GM18526 (cell line): ENCODE results near the gene SIPA1.

Source experiments
- POLR2A ChIP-seq: IDR thresholded peaks from 3 replicates; pipeline ENCODE4 v1.6.1; 2011; ENCODE audit not compliant: insufficient read length; ENCODE audit errors: extremely low read depth

Gene SIPA1

DNA sequence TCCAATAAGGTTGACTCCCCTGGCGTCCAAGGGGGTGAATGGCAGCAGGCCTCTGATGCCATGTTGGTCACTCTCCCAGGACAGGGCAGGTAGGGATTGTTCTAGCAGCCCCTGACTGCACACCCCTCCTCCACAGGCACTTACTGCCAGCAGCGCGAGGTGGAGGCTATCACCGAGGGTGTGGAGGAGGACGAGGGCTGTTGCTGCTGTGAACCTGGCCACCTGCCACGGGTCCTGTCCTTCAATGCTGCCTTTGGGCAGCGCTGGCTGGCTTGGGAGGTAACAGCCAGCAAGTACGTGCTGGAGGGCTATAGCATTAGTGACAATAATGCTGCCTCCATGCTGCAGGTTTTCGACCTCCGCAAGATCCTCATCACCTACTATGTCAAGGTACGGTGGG lies 7.7 kb upstream of the SIPA1 start:
- no peak for TF ChIP-seq POLR2A

DNA sequence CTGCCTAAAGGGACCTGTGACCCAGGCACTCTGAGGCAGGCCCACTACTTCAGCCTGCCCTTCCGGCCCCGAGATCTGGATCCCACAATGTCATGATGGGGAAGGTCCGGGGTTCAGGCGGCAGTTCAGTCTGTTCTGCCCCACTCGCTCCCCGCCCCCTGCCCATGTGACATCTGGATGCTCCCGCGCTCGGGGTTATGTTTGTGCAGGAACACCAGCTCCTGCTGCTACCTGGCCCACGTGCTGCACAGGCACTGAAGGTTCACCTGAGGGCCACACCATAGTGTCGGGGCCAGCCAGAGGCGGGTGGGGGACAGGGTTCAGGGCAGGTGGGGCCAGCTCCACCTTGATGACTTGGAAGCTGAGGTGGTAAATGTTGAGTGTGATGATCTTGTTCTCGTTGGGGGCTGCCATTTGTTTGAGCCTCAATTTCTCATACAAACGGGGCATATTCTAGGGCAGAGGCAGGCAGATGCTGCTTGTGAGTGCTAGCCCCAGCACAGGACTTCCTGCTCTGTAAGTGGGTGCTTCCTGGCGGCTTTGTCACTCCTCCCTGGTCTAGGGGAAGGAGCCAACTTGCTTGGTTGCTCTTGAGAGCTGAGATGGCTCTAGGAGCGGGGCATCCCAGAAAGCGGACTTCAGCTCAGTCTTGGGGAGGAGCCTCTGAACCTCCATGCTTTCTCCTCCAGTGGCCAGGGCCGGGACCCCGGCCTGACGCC lies 4.4 kb upstream of the SIPA1 start:
- no peak for TF ChIP-seq POLR2A

DNA sequence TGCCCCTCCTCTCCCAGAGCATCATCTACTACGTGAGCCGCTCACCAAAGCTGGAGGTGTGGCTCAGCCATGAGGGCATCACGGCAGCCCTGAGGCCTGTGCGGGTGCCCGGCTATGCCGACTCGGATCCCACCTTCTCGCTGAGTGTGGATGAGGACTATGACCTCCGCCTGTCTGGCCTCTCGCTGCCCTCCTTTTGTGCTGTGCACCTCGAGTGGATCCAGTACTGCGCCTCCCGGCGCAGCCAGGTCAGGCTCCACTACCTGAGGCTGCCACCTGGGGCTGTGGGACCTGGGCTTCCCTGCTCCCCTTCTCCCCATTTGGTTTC lies 3.8 kb upstream of the SIPA1 start:
- no peak for TF ChIP-seq POLR2A

DNA sequence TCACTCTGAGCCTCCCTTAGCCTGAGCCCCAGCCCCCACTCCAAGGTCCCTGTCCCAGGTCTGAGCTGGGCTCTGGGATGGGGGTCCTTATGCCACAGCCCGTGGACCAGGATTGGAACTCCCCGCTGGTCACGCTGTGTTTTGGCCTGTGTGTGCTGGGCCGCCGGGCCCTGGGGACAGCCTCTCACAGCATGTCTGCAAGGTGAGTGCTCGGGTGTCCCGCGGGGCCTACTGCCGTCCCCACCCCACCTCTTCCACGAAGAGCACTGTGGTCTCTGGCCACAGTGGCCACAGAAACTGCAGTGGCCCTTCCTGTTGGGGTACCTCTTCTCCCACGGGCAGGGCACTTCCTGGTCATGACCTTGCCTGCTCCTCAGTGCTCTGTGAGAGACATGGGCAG lies 3.5 kb upstream of the SIPA1 start:
- no peak for TF ChIP-seq POLR2A

DNA sequence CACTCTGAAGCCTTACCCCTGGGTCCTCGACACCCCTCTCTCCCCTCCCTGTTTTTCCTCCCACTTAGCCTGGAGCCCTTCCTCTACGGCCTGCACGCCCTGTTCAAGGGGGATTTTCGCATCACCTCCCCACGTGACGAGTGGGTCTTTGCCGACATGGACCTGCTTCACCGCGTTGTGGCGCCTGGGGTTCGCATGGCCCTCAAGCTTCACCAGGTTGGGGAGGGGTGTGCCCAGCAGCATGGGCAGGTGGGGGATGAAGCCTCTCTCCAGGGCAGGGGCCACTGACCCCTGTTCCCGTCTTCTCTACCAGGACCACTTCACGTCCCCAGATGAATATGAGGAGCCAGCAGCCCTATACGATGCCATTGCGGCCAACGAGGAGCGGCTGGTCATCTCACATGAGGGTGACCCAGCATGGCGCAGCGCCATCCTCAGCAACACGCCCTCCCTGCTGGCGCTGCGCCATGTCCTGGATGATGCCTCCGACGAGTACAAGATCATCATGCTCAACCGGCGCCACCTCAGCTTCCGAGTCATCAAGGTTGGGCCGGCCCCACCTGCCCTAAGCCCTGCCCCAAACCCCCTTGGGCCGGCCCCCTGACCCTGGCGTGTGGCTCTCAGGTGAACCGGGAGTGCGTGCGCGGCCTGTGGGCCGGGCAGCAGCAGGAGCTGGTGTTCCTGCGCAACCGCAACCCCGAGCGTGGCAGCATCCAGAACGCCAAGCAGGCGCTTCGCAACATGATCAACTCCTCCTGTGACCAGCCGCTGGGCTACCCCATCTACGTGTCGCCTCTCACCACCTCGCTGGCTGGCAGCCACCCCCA lies 2.8 kb upstream of the SIPA1 start:
- no peak for TF ChIP-seq POLR2A

DNA sequence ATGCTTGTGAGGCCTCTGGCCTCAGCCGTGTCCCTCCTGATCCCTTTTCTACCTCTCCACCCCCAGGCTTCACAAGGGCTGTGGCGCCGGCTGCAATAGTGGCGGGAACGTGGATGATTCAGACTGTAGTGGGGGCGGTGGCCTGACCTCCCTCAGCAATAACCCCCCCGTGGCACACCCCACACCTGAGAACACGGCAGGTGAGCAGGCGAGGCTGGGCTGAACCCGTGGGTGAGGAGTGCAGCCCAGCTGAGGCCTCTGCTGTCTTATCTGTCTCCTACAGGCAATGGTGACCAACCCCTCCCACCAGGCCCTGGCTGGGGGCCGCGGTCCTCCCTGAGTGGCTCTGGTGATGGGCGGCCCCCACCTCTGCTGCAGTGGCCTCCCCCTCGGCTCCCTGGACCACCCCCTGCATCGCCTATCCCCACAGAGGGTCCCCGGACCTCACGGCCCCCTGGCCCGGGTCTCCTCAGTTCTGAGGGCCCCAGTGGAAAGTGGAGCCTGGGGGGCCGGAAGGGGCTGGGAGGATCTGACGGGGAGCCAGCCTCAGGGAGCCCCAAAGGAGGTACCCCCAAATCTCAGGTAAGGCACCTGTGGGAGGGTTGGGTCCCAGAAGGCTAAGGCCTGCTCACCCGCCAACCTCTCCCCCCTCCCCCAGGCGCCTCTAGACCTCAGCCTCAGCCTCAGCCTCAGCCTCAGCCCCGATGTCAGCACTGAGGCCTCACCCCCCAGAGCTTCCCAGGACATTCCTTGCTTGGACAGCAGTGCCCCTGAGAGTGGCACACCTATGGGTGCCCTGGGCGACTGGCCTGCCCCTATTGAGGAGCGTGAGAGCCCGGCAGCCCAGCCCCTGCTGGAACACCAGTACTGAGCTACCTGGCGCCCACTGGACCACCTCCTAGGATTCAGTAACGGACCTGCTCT lies 1.5 kb upstream of the SIPA1 start:
- TF ChIP-seq POLR2A, result no peak

DNA sequence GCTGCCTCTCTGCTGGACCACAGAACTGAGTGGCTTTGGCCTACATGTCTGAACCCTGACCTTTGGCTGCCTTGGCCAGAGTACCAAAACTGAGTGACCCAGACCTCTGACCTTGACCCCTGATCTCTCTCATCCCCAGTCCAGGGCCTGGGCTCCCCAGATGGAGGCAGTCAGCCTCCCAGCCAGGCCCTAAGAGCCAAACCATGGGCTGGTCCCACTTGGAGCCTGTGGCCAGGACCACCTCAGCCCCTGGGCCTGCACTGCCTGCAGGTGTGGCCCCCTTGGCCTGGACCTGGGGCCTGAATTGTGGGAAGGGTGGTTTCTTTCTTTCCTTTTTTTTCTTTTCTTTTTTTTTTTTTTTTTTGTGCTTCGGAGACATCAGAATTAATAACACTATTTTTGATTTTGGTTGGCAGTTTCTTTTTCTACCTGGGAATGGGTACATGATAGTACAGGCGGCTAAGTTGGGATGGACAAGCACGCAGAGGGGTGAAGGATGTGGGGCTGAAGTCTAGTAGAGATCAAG lies 806 bp upstream of the SIPA1 start:
- TF ChIP-seq POLR2A, result no peak

DNA sequence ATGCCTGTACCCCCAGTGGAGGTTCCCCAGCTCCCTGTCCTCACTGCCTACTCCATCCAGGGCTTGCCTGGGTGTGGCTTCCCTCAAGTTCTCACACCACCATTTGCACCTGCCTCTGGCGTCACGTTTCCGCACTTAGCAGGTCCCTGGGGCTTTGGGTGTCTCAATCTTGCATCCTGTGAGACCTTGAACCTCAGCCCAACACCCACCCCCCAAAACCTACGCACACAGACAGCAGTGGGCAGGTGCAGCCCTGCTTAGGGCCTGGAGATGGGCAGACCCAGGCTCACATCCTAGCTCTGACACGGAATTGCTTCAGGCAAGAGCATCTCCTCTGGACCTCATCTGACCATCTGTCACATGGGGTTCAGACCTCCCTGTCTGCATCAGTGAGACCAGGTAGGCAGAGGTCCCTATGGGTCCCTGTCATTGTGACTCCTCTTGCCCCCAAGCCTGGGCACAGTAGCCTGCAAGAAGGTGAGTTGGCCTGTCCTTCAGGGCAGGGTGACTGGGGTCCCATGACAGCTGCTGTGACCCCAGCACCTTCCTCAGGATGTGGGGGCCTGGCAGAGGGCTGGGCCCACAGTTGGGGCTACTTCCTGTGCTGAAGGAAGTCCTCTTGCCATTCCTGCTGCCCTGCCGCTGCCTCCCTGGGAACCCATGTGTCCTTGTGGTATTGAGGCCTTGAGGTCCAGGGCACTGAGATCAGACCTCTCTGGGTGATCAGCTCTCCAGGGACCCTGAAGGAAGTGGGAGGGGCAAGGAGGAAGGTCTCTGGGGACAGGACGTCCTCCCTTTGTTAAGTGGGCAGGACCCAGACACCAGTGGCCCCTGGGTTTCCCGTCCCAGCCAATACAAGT lies 2.0 kb downstream of the SIPA1 start:
- TF ChIP-seq POLR2A, result peak; percentile 61

DNA sequence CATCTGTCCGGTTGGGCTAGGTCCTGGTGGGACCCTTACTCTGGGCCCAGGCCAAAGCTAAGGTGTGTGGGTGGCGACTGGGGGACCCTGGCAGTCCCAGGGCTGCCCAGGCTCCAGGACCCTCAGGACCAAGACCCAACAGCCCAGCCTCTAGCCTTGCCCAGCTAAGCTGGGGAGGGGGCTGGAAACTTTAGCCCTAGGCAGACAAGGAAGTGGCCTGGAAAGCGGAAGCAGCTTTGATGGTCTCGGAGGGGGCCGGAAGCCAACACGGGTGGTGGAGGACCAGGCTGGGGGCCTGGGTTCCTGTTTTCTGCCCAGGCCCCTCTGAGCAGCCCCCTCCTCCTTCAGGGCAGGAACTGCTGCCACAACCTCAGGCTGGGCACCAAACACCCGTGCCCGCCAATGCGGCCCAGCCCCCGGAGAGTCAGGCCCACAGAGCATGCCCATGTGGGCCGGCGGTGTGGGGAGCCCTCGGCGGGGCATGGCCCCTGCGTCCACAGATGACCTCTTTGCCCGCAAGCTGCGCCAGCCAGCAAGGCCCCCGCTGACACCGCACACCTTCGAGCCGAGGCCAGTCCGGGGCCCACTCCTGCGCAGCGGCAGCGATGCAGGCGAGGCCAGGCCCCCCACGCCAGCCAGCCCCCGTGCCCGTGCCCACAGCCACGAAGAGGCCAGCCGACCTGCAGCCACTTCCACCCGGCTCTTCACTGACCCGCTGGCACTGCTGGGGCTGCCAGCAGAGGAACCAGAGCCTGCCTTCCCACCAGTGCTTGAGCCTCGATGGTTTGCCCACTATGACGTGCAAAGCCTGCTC lies 2.8 kb downstream of the SIPA1 start:
- peak; percentile 25 for TF ChIP-seq POLR2A

DNA sequence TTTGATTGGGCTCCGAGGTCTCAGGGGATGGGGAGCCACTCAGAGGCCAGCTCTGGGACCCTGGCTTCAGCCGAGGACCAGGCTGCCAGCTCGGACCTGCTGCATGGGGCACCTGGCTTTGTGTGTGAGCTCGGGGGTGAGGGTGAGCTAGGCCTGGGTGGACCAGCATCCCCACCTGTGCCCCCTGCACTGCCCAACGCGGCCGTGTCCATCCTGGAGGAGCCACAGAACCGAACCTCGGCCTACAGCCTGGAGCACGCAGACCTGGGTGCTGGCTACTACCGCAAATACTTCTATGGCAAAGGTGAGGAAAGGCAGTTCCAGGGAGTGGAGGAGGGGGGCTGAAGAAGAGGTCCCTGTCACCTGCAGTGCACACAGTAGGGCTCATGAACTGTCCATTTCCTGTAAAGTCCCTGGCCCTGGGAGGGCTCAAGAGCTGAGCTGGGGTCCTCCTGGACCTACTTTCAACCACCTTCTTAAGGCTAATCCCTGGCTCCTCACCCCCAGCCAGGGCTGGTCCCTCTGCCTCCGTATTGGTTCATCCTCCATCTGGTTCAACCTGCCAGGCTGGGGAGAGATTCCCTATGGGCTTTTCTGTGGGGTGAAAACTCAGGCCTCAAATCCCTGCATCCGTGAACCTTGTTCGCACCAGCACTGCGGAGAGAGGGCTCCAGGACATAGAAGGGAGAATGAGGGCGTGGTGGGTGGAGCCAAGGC lies 3.6 kb downstream of the SIPA1 start:
- no peak for TF ChIP-seq POLR2A

DNA sequence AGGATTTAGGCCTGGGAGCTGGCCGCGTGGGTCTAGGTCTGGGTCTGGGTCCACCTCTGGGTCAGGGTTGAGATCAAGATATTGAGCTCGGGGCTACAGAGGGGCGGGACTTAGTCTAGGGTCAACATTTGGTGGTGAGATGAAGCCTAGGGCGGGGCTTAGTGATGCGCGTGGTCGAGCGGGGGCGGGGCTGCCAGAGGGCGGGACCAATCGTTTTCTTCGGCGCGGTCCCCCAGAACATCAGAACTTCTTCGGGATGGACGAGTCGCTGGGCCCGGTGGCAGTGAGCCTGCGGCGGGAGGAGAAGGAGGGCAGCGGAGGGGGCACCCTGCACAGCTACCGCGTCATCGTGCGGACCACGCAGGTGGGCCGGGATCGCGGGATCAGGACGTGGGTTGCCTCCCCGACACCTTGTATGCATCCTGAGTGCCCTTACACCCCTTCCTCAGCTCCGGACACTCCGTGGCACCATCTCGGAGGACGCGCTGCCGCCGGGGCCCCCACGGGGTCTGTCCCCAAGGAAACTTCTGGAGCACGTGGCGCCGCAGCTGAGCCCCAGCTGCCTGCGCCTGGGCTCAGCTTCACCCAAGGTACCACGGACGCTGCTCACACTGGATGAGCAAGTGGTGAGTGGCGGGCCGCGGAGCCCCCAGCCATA lies 4.2 kb downstream of the SIPA1 start:
- TF ChIP-seq POLR2A, result no peak

DNA sequence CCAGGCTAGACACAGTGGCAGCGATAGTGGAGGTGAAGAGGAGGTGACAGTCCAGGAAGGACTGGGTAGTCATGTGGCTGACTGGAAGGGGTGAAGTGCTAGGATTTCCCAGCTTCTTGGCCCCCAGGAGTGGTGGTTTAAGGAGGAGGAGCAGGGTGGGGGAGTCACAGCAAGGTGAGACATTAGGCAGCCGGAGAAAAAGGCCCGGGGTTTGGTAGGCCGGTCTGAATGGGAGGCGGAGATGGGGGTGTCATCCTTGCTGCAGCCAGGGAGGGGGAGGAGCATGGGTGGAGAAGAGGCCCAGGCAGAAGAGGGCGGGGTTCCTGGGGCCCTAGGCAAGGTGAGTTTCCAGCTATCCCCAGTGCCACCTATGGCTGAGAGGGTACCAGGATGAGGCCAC lies 6.1 kb downstream of the SIPA1 start:
- TF ChIP-seq POLR2A, result no peak

DNA sequence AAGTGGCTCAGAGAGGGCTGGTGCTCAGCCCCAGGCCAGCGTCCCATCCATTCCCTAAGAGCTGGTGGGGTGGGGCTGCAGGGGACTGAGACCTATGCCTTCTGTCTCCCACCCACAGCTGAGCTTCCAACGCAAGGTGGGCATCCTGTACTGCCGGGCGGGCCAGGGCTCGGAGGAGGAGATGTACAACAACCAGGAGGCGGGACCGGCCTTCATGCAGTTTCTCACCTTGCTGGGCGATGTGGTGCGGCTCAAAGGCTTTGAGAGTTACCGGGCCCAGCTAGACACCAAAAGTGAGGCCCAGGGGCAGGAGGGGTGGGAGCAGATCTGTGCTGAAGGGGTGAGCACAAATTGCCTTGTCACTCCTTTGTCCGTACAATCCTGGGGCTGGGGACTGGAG lies 6.9 kb downstream of the SIPA1 start:
- TF ChIP-seq POLR2A, result no peak
